Skeletal muscle satellite cell (primary cell): ENCODE results near the gene AFTPH.
A peak's percentile ranks its signal among the peaks of the same experiment; 100 is the strongest.

ENCODE experiments used
- H3K27me3 ChIP-seq: 2 replicates; pipeline ENCODE4 v1.7.0; 2013; ENCODE audit warnings: low read length; ENCODE audit not compliant: control insufficient read depth, insufficient read depth
- H3K36me3 ChIP-seq: 2 replicates; pipeline ENCODE4 v1.7.0; 2013; ENCODE audit warnings: mild to moderate bottlenecking, control low read depth, low read length; ENCODE audit not compliant: insufficient read depth
- H3K4me1 ChIP-seq: 2 replicates; pipeline ENCODE4 v1.7.0; 2013; ENCODE audit warnings: low read length; ENCODE audit not compliant: control insufficient read depth, insufficient read depth
- H3K4me2 ChIP-seq: 2 replicates; pipeline ENCODE4 v1.7.0; 2013; ENCODE audit warnings: mild to moderate bottlenecking, low read length
- H3K4me3 ChIP-seq: 2 replicates; pipeline ENCODE4 v1.7.0; 2013; ENCODE audit warnings: low read length
- H3K9ac ChIP-seq: 2 replicates; pipeline ENCODE4 v1.7.0; 2013; ENCODE audit warnings: mild to moderate bottlenecking, low read depth, low read length, moderate library complexity
- H3K9me3 ChIP-seq: replicated peaks from 2 replicates; pipeline ENCODE4 v1.7.0; 2013; ENCODE audit warnings: mild to moderate bottlenecking, control low read depth, low read length

Gene AFTPH

GRCh38 chr2:64598226-64598625 lies 74.1 kb downstream of the AFTPH start:
- Histone ChIP-seq H3K4me3 (no peak overlapping the region), H3K4me1 (peaks cover 27% of the 10 kb centered on the region), H3K27me3 (peaks cover 9% of the 10 kb centered on the region), H3K9me3 (no peaks in the 10 kb centered on the region), H3K4me2 (no peak overlapping the region), H3K9ac (no peak overlapping the region), H3K36me3 (no peaks in the 10 kb centered on the region)

GRCh38 chr2:64599469-64599868 lies 75.3 kb downstream of the AFTPH start:
- no peak overlapping the region for H3K4me3 ChIP-seq
- no peak overlapping the region for H3K9ac ChIP-seq

GRCh38 chr2:64601034-64601754 lies 77.1 kb downstream of the AFTPH start:
- peaks cover 12% of the 10 kb centered on the region for H3K4me1 ChIP-seq
- no peak overlapping the region for H3K4me2 ChIP-seq
- peaks cover 4% of the 10 kb centered on the region for H3K9me3 ChIP-seq
- H3K9ac ChIP-seq, result no peak overlapping the region
- no peak overlapping the region for H3K4me3 ChIP-seq
- no peaks in the 10 kb centered on the region for H3K36me3 ChIP-seq
- H3K27me3 ChIP-seq, result peaks cover 9% of the 10 kb centered on the region

More at GRCh38 chr2:64599469-64599868, 75.3 kb downstream of the AFTPH start:
- Histone ChIP-seq H3K36me3 (no peaks in the 10 kb centered on the region), H3K4me2 (no peak overlapping the region), H3K27me3 (peaks cover 9% of the 10 kb centered on the region), H3K4me1 (peaks cover 16% of the 10 kb centered on the region), H3K9me3 (peaks cover 3% of the 10 kb centered on the region)

GRCh38 chr2:64601785-64602391 lies 77.8 kb downstream of the AFTPH start:
- peaks cover 15% of the 10 kb centered on the region for H3K4me1 ChIP-seq
- no peak overlapping the region for H3K9ac ChIP-seq
- no peak overlapping the region for H3K4me2 ChIP-seq
- H3K36me3 ChIP-seq, result no peaks in the 10 kb centered on the region
- no peak overlapping the region for H3K4me3 ChIP-seq
- H3K27me3 ChIP-seq, result peaks cover 9% of the 10 kb centered on the region
- peaks cover 4% of the 10 kb centered on the region for H3K9me3 ChIP-seq

- no peak overlapping the region for H3K4me2 ChIP-seq
- H3K27me3 ChIP-seq, result peaks cover 9% of the 10 kb centered on the region
- H3K9ac ChIP-seq, result no peak overlapping the region
- H3K9me3 ChIP-seq, result peaks cover 4% of the 10 kb centered on the region
- H3K4me3 ChIP-seq, result no peak overlapping the region
- H3K4me1 ChIP-seq, result peaks cover 16% of the 10 kb centered on the region
- no peaks in the 10 kb centered on the region for H3K36me3 ChIP-seq
Measured at GRCh38 chr2:64602436-64602835, 78.3 kb downstream of the AFTPH start.

- peaks cover 6% of the 10 kb centered on the region for H3K27me3 ChIP-seq
- H3K4me3 ChIP-seq, result no peak overlapping the region
- H3K36me3 ChIP-seq, result no peaks in the 10 kb centered on the region
- H3K9me3 ChIP-seq, result peaks cover 4% of the 10 kb centered on the region
- H3K4me2 ChIP-seq, result no peak overlapping the region
- H3K9ac ChIP-seq, result no peak overlapping the region
- H3K4me1 ChIP-seq, result peaks cover 20% of the 10 kb centered on the region
Measured at GRCh38 chr2:64604155-64604554, 80.0 kb downstream of the AFTPH start.

- Histone ChIP-seq H3K4me1 (peaks cover 24% of the 10 kb centered on the region), H3K27me3 (peaks cover 6% of the 10 kb centered on the region), H3K4me3 (no peak overlapping the region), H3K9me3 (peaks cover 4% of the 10 kb centered on the region), H3K36me3 (no peaks in the 10 kb centered on the region), H3K9ac (no peak overlapping the region), H3K4me2 (peak overlapping the region; percentile 49)
Measured at GRCh38 chr2:64605026-64605471, 80.9 kb downstream of the AFTPH start.

- H3K4me3 ChIP-seq, result no peak overlapping the region
- peaks cover 4% of the 10 kb centered on the region for H3K9me3 ChIP-seq
- no peaks in the 10 kb centered on the region for H3K36me3 ChIP-seq
- H3K4me2 ChIP-seq, result no peak overlapping the region
- no peak overlapping the region for H3K9ac ChIP-seq
- H3K27me3 ChIP-seq, result peaks cover 6% of the 10 kb centered on the region
- peaks cover 24% of the 10 kb centered on the region for H3K4me1 ChIP-seq
Measured at GRCh38 chr2:64605991-64606478, 81.9 kb downstream of the AFTPH start.

GRCh38 chr2:64606479-64607363 lies 82.6 kb downstream of the AFTPH start:
- H3K27me3 ChIP-seq, result peaks cover 6% of the 10 kb centered on the region
- peaks cover 24% of the 10 kb centered on the region for H3K4me1 ChIP-seq
- peaks cover 4% of the 10 kb centered on the region for H3K9me3 ChIP-seq
- no peaks in the 10 kb centered on the region for H3K36me3 ChIP-seq
- no peak overlapping the region for H3K4me3 ChIP-seq
- H3K9ac ChIP-seq, result no peak overlapping the region
- no peak overlapping the region for H3K4me2 ChIP-seq

- H3K36me3 ChIP-seq, result no peaks in the 10 kb centered on the region
- H3K9me3 ChIP-seq, result peaks cover 4% of the 10 kb centered on the region
- peaks cover 24% of the 10 kb centered on the region for H3K4me1 ChIP-seq
- H3K27me3 ChIP-seq, result no peaks in the 10 kb centered on the region
- no peak overlapping the region for H3K4me2 ChIP-seq
- no peak overlapping the region for H3K4me3 ChIP-seq
- no peak overlapping the region for H3K9ac ChIP-seq
Measured at GRCh38 chr2:64607381-64608304, 83.5 kb downstream of the AFTPH start.
